ENCODE measurements around the gene KIAA0513.
"Not testable (repeated sequence)": the region's sequence is repeated elsewhere in the genome, so short reads cannot be mapped to it uniquely, and the experiment has no call there.

The KIAA0513 gene

GRCh38 chr16:85046931-85047866, 19.6 kb downstream of the KIAA0513 start:
- H3K27ac ChIP-seq (ENCODE audit: insufficient read depth, low read length, poor library complexity, severe bottlenecking): no peak overlapping the region
- H3K4me3 ChIP-seq (ENCODE audit: insufficient read depth, low read depth, low read length, poor library complexity, severe bottlenecking): no peak overlapping the region
- no peaks in the 10 kb centered on the region for H3K27me3 ChIP-seq (replicated peaks; ENCODE audit: control insufficient read depth, insufficient read depth, low read length, poor library complexity, severe bottlenecking)
- DNase-seq: no peak
- H3K4me1 ChIP-seq (ENCODE audit: control insufficient read depth, insufficient read depth, low read length, poor library complexity, severe bottlenecking): no peaks in the 10 kb centered on the region
- H3K9me3 ChIP-seq (ENCODE audit: control insufficient read depth, low read length): no peaks in the 10 kb centered on the region
- no peaks in the 10 kb centered on the region for H3K36me3 ChIP-seq (ENCODE audit: control insufficient read depth, insufficient read depth, low read length)

GRCh38 chr16:85047867-85048455, 20.4 kb downstream of the KIAA0513 start:
- Histone ChIP-seq H3K9me3 (ENCODE audit: control insufficient read depth, low read length) (no peaks in the 10 kb centered on the region), H3K27ac (ENCODE audit: insufficient read depth, low read length, poor library complexity, severe bottlenecking) (no peak overlapping the region), H3K4me1 (ENCODE audit: control insufficient read depth, insufficient read depth, low read length, poor library complexity, severe bottlenecking) (no peaks in the 10 kb centered on the region), H3K36me3 (ENCODE audit: control insufficient read depth, insufficient read depth, low read length) (no peaks in the 10 kb centered on the region), H3K27me3 (replicated peaks; ENCODE audit: control insufficient read depth, insufficient read depth, low read length, poor library complexity, severe bottlenecking) (no peaks in the 10 kb centered on the region), H3K4me3 (ENCODE audit: insufficient read depth, low read depth, low read length, poor library complexity, severe bottlenecking) (no peak overlapping the region)
- no peak for DNase-seq

GRCh38 chr16:85048921-85049562, 21.4 kb downstream of the KIAA0513 start:
- H3K4me3 ChIP-seq (ENCODE audit: insufficient read depth, low read depth, low read length, poor library complexity, severe bottlenecking): no peak overlapping the region
- no peaks in the 10 kb centered on the region for H3K36me3 ChIP-seq (ENCODE audit: control insufficient read depth, insufficient read depth, low read length)
- no peak for DNase-seq
- no peaks in the 10 kb centered on the region for H3K27me3 ChIP-seq (replicated peaks; ENCODE audit: control insufficient read depth, insufficient read depth, low read length, poor library complexity, severe bottlenecking)
- no peaks in the 10 kb centered on the region for H3K9me3 ChIP-seq (ENCODE audit: control insufficient read depth, low read length)
- H3K4me1 ChIP-seq (ENCODE audit: control insufficient read depth, insufficient read depth, low read length, poor library complexity, severe bottlenecking): no peaks in the 10 kb centered on the region
- no peak overlapping the region for H3K27ac ChIP-seq (ENCODE audit: insufficient read depth, low read length, poor library complexity, severe bottlenecking)

- Histone ChIP-seq H3K27me3 (replicated peaks; ENCODE audit: control insufficient read depth, insufficient read depth, low read length, poor library complexity, severe bottlenecking) (no peaks in the 10 kb centered on the region), H3K27ac (ENCODE audit: insufficient read depth, low read length, poor library complexity, severe bottlenecking) (no peak overlapping the region), H3K4me1 (ENCODE audit: control insufficient read depth, insufficient read depth, low read length, poor library complexity, severe bottlenecking) (peaks cover 5% of the 10 kb centered on the region), H3K36me3 (ENCODE audit: control insufficient read depth, insufficient read depth, low read length) (no peaks in the 10 kb centered on the region), H3K4me3 (ENCODE audit: insufficient read depth, low read depth, low read length, poor library complexity, severe bottlenecking) (no peak overlapping the region), H3K9me3 (ENCODE audit: control insufficient read depth, low read length) (no peaks in the 10 kb centered on the region)
- DNase-seq: no peak
Observed at GRCh38 chr16:85049706-85050305, 22.2 kb downstream of the KIAA0513 start.

GRCh38 chr16:85051067-85051581, 23.5 kb downstream of the KIAA0513 start:
- Histone ChIP-seq H3K36me3 (ENCODE audit: control insufficient read depth, insufficient read depth, low read length) (no peaks in the 10 kb centered on the region), H3K27ac (ENCODE audit: insufficient read depth, low read length, poor library complexity, severe bottlenecking) (no peak overlapping the region), H3K4me3 (ENCODE audit: insufficient read depth, low read depth, low read length, poor library complexity, severe bottlenecking) (no peak overlapping the region), H3K27me3 (replicated peaks; ENCODE audit: control insufficient read depth, insufficient read depth, low read length, poor library complexity, severe bottlenecking) (no peaks in the 10 kb centered on the region), H3K9me3 (ENCODE audit: control insufficient read depth, low read length) (no peaks in the 10 kb centered on the region), H3K4me1 (ENCODE audit: control insufficient read depth, insufficient read depth, low read length, poor library complexity, severe bottlenecking) (peaks cover 18% of the 10 kb centered on the region)
- no peak for DNase-seq

- Histone ChIP-seq H3K4me3 (ENCODE audit: insufficient read depth, low read depth, low read length, poor library complexity, severe bottlenecking) (no peak overlapping the region), H3K27me3 (replicated peaks; ENCODE audit: control insufficient read depth, insufficient read depth, low read length, poor library complexity, severe bottlenecking) (no peaks in the 10 kb centered on the region), H3K4me1 (ENCODE audit: control insufficient read depth, insufficient read depth, low read length, poor library complexity, severe bottlenecking) (peaks cover 23% of the 10 kb centered on the region), H3K27ac (ENCODE audit: insufficient read depth, low read length, poor library complexity, severe bottlenecking) (no peak overlapping the region), H3K9me3 (ENCODE audit: control insufficient read depth, low read length) (no peaks in the 10 kb centered on the region), H3K36me3 (ENCODE audit: control insufficient read depth, insufficient read depth, low read length) (no peaks in the 10 kb centered on the region)
- no peak for DNase-seq
Observed at GRCh38 chr16:85051683-85052082, 24.1 kb downstream of the KIAA0513 start.

- Histone ChIP-seq H3K9me3 (ENCODE audit: control insufficient read depth, low read length) (no peaks in the 10 kb centered on the region), H3K27me3 (replicated peaks; ENCODE audit: control insufficient read depth, insufficient read depth, low read length, poor library complexity, severe bottlenecking) (no peaks in the 10 kb centered on the region), H3K4me1 (ENCODE audit: control insufficient read depth, insufficient read depth, low read length, poor library complexity, severe bottlenecking) (peaks cover 26% of the 10 kb centered on the region), H3K4me3 (ENCODE audit: insufficient read depth, low read depth, low read length, poor library complexity, severe bottlenecking) (no peak overlapping the region), H3K27ac (ENCODE audit: insufficient read depth, low read length, poor library complexity, severe bottlenecking) (no peak overlapping the region), H3K36me3 (ENCODE audit: control insufficient read depth, insufficient read depth, low read length) (no peaks in the 10 kb centered on the region)
- DNase-seq: no peak
Observed at GRCh38 chr16:85052536-85052935, 24.9 kb downstream of the KIAA0513 start.

GRCh38 chr16:85054321-85054720, 26.7 kb downstream of the KIAA0513 start:
- not testable (repeated sequence) for H3K4me3 ChIP-seq (ENCODE audit: insufficient read depth, low read depth, low read length, poor library complexity, severe bottlenecking); H3K27ac ChIP-seq (ENCODE audit: insufficient read depth, low read length, poor library complexity, severe bottlenecking); H3K36me3 ChIP-seq (ENCODE audit: control insufficient read depth, insufficient read depth, low read length); DNase-seq; H3K27me3 ChIP-seq (replicated peaks; ENCODE audit: control insufficient read depth, insufficient read depth, low read length, poor library complexity, severe bottlenecking); H3K9me3 ChIP-seq (ENCODE audit: control insufficient read depth, low read length)
- H3K4me1 ChIP-seq (ENCODE audit: control insufficient read depth, insufficient read depth, low read length, poor library complexity, severe bottlenecking): peaks cover 26% of the 10 kb centered on the region

- Histone ChIP-seq H3K4me1 (ENCODE audit: control insufficient read depth, insufficient read depth, low read length, poor library complexity, severe bottlenecking) (peaks cover 26% of the 10 kb centered on the region), H3K27me3 (replicated peaks; ENCODE audit: control insufficient read depth, insufficient read depth, low read length, poor library complexity, severe bottlenecking) (no peaks in the 10 kb centered on the region), H3K36me3 (ENCODE audit: control insufficient read depth, insufficient read depth, low read length) (no peaks in the 10 kb centered on the region), H3K27ac (ENCODE audit: insufficient read depth, low read length, poor library complexity, severe bottlenecking) (peak overlapping the region; percentile 72), H3K4me3 (ENCODE audit: insufficient read depth, low read depth, low read length, poor library complexity, severe bottlenecking) (peak overlapping the region; percentile 38), H3K9me3 (ENCODE audit: control insufficient read depth, low read length) (no peaks in the 10 kb centered on the region)
- no peak for DNase-seq
Observed at GRCh38 chr16:85054948-85055492, 27.4 kb downstream of the KIAA0513 start.
